SU-DHL-6 (cell line): ENCODE results near the gene ATG101.

Experiments
- EZH2phosphoT487 ChIP-seq: fragments of 200-600 bp; sonication (generic), shearing (Covaris generic); conservative IDR thresholded peaks from 2 replicates; pipeline ENCODE4 v1.6.1; 2018; ENCODE audit warnings: mild to moderate bottlenecking, antibody characterized with exemption, low read length, moderate library complexity, mixed read lengths
- TF ChIP-seq, protein P1 (sequence below): fragments of 200-600 bp; sonication (generic); IDR thresholded peaks from one replicate; pipeline ENCODE4 v1.5.1; 2017; ENCODE audit warnings: antibody characterized with exemption, mild to moderate bottlenecking, low read length, moderate library complexity; ENCODE audit not compliant: insufficient read depth, poor library complexity, severe bottlenecking

DNA sequence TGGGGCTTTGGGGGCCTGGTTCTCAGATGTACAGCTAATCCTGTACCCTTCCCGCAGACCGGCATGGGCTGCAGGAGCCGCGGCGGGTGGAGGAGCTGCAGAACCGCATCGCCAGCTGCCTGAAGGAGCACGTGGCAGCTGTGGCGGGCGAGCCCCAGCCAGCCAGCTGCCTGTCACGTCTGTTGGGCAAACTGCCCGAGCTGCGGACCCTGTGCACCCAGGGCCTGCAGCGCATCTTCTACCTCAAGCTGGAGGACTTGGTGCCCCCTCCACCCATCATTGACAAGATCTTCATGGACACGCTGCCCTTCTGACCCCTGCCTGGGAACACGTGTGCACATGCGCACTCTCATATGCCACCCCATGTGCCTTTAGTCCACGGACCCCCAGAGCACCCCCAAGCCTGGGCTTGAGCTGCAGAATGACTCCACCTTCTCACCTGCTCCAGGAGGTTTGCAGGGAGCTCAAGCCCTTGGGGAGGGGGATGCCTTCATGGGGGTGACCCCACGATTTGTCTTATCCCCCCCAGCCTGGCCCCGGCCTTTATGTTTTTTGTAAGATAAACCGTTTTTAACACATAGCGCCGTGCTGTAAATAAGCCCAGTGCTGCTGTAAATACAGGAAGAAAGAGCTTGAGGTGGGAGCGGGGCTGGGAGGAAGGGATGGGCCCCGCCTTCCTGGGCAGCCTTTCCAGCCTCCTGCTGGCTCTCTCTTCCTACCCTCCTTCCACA is 11.0 kb upstream of the ATG101 start:
- TF ChIP-seq, protein P1, sequence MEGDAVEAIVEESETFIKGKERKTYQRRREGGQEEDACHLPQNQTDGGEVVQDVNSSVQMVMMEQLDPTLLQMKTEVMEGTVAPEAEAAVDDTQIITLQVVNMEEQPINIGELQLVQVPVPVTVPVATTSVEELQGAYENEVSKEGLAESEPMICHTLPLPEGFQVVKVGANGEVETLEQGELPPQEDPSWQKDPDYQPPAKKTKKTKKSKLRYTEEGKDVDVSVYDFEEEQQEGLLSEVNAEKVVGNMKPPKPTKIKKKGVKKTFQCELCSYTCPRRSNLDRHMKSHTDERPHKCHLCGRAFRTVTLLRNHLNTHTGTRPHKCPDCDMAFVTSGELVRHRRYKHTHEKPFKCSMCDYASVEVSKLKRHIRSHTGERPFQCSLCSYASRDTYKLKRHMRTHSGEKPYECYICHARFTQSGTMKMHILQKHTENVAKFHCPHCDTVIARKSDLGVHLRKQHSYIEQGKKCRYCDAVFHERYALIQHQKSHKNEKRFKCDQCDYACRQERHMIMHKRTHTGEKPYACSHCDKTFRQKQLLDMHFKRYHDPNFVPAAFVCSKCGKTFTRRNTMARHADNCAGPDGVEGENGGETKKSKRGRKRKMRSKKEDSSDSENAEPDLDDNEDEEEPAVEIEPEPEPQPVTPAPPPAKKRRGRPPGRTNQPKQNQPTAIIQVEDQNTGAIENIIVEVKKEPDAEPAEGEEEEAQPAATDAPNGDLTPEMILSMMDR = no peak
- no peak for TF ChIP-seq EZH2phosphoT487
